AG09309 (cell line): ENCODE results near the gene ELFN1.
"Not testable (repeated sequence)": the region's sequence is repeated elsewhere in the genome, so short reads cannot be mapped to it uniquely, and the experiment has no call there.

Source experiments
- DNase-seq: peaks from one replicate; pipeline ENCODE4 v3.0.0-alpha.2; 2010; ENCODE audit warnings: low read depth
- H3K4me3 ChIP-seq: 2 replicates; pipeline ENCODE4 v1.5.1; 2011; ENCODE audit warnings: mild to moderate bottlenecking, low read depth, low read length, moderate library complexity; ENCODE audit not compliant: control insufficient read depth
- CTCF ChIP-seq: IDR thresholded peaks from 2 replicates; pipeline ENCODE4 v1.5.1; 2011; ENCODE audit warnings: mild to moderate bottlenecking, low read depth, low read length, inconsistent platforms; ENCODE audit not compliant: insufficient read depth, control insufficient read depth; ENCODE audit errors: missing control alignments

ELFN1 gene

GRCh38 chr7:1763033-1763432 lies 93.0 kb downstream of the ELFN1 start:
- H3K4me3 ChIP-seq = no peak overlapping the region
- TF ChIP-seq CTCF = no peak
- no peak for DNase-seq

- not testable (repeated sequence) for DNase-seq, H3K4me3 ChIP-seq
These were observed 93.8 kb downstream of the ELFN1 start for GRCh38 chr7:1763911-1764310.

GRCh38 chr7:1765336-1765735 lies 95.3 kb downstream of the ELFN1 start:
- H3K4me3 ChIP-seq = no peak overlapping the region
- DNase-seq = no peak
- TF ChIP-seq CTCF = no peak

- TF ChIP-seq CTCF = peak; percentile 13
- no peak for DNase-seq
- no peak overlapping the region for H3K4me3 ChIP-seq
These were observed 97.4 kb downstream of the ELFN1 start for GRCh38 chr7:1767524-1767923.

GRCh38 chr7:1768832-1769231 lies 98.8 kb downstream of the ELFN1 start:
- no peak for DNase-seq
- TF ChIP-seq CTCF = no peak
- no peak overlapping the region for H3K4me3 ChIP-seq

GRCh38 chr7:1769286-1770200 lies 99.5 kb downstream of the ELFN1 start:
- no peak for DNase-seq
- no peak for TF ChIP-seq CTCF
- no peak overlapping the region for H3K4me3 ChIP-seq

GRCh38 chr7:1770331-1770730 lies 100.3 kb downstream of the ELFN1 start:
- TF ChIP-seq CTCF = no peak
- no peak for DNase-seq
- no peak overlapping the region for H3K4me3 ChIP-seq
